Upper lobe of left lung (tissue), 4 donors: Measurements from ENCODE around the gene MRNIP.

Experiments used
- EP300 ChIP-seq, 4 donors: sonication (generic); formaldehyde crosslinking; IDR thresholded peaks; one replicate each; pipeline ENCODE4 v1.5.1; 2017; ENCODE audit warnings: antibody characterized with exemption in 4 of 4, control low read depth in 2 of 4
- POLR2A ChIP-seq, 4 donors: fragments of 450-650 bp; IDR thresholded peaks; one replicate each; pipeline ENCODE4 v1.5.1; 2016 to 2017; ENCODE audit warnings: antibody characterized with exemption in 4 of 4, mild to moderate bottlenecking in 2 of 4

DNA sequence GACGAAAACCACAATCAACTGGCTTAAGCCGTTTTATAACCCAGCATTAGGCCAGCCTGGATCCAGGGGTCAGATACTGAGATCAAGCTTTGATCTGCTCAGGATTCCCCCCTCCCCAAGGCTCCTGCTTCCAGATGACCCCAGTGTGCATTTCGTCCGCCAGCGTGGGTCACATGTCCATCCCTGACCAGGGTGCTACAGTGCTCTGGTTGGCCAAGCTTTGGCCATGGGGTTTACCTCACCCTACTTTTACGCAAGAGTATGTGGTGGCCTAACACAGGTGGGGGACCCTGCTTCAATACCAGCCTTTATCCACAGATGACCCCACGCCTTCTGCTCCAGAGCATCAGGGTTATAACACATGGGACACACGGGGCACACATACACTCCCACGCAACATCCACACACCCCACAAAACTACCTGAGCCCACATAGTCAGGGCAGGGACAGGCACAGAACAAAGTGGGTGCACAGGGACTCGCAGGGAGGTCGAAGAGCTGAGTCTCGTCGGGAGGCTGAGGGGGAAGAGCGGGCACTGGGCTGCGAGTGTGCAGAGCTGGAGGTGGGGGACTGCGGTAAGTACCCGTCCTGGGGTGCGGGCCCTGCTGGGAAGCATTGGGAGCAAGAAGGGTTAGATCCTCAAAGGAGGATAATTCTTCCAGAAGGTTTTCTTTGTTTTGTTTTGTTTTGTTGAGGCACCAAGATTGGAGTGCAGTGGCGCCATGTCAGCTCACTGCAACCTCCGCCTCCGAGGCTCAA lies 42.9 kb downstream of the MRNIP start:
- TF ChIP-seq POLR2A (IDR thresholded peaks at IDR 0.05) (no peak), EP300 (IDR thresholded peaks at IDR 0.05) (no peak)
